B cell (primary cell): ENCODE measurements around the gene DCLK1. TPM values are rescaled to one million over a fixed set of nuclear protein-coding genes. Genes with fewer than 3 reads are reported as not detected.

ENCODE experiments used
- ATAC-seq: fragments of 200-7000 bp; cut with Tn5 transposase; one replicate; pipeline ENCODE4 v1.10.0; 2021; ENCODE audit warnings: low read depth, mild to moderate bottlenecking, moderate number of reproducible peaks, moderate library complexity
- CTCF ChIA-PET: fragments of 350-600 bp; sonication (Branson Sonifier 250); formaldehyde crosslinking; loops from one replicate; lab custom pipeline; 2021; ENCODE audit warnings: antibody characterized with exemption, inconsistent platforms; lab: Charles Lee
- POLR2A ChIA-PET: fragments of 350-600 bp; sonication (Branson Sonifier 250); formaldehyde crosslinking; loops from one replicate; lab custom pipeline; 2021; ENCODE audit warnings: antibody characterized with exemption; lab: Charles Lee
- DNase-seq: peaks from one replicate; pipeline ENCODE4 v3.0.0; 2013
- H2AFZ ChIP-seq: 2 replicates; pipeline ENCODE4 v1.6.1; 2012; ENCODE audit warnings: mild to moderate bottlenecking, low read depth, low read length; ENCODE audit not compliant: insufficient read depth, poor library complexity, severe bottlenecking
- H3K27ac ChIP-seq, 2 donors: 1 replicate in 1 of 2; 2 replicates in 1 of 2; pipeline ENCODE4 v1.5.1; 2012 to 2013; ENCODE audit warnings: low read length in 2 of 2, mild to moderate bottlenecking in 2 of 2, moderate library complexity in 1 of 2
- H3K27me3 ChIP-seq, 4 experiments: fragments of 200-600 bp in 1 of 4; sonication (generic) in 1 of 4; replicated peaks in 1 of 4; 1 replicate in 2 of 4; 2 replicates in 2 of 4; pipeline versions ENCODE4 v1.6.1 to v1.7.0; 2013 to 2016; ENCODE audit warnings: low read length in 3 of 4, mild to moderate bottlenecking in 2 of 4, mixed read lengths in 1 of 4, moderate library complexity in 1 of 4; ENCODE audit not compliant: insufficient read depth in 4 of 4, control insufficient read depth in 3 of 4; ENCODE audit errors: control extremely low read depth in 1 of 4
- H3K36me3 ChIP-seq, 2 experiments: replicated peaks in 1 of 2; 1 replicate in 1 of 2; 2 replicates in 1 of 2; pipeline versions ENCODE4 v1.6.1 to v1.7.1; 2013; ENCODE audit warnings: low read length in 1 of 2; ENCODE audit not compliant: insufficient read depth in 2 of 2, control insufficient read depth in 1 of 2; ENCODE audit errors: control extremely low read depth in 1 of 2, extremely low read depth in 1 of 2
- H3K4me1 ChIP-seq, 2 donors: fragments of 200-600 bp in 1 of 2; sonication (generic) in 1 of 2; 1 replicate in 1 of 2; 2 replicates in 1 of 2; pipeline versions ENCODE4 v1.5.1 to v1.6.1; 2013 to 2017; ENCODE audit warnings: low read length in 2 of 2; ENCODE audit not compliant: control insufficient read depth in 2 of 2, insufficient read depth in 2 of 2
- H3K4me2 ChIP-seq: replicated peaks from 2 replicates; pipeline ENCODE3; 2012; ENCODE audit warnings: mild to moderate bottlenecking, low read depth, low read length; ENCODE audit not compliant: poor library complexity, severe bottlenecking
- H3K4me3 ChIP-seq, 5 experiments: fragments of 200-600 bp in 1 of 5; sonication (generic) in 1 of 5; 1 replicate in 3 of 5; 2 replicates in 2 of 5; pipeline versions ENCODE4 v1.5.1 to v1.7.0; 2011 to 2016; ENCODE audit warnings: low read length in 4 of 5, mild to moderate bottlenecking in 4 of 5, low read depth in 2 of 5, control low read depth in 1 of 5, moderate library complexity in 1 of 5; ENCODE audit not compliant: insufficient read depth in 1 of 5; ENCODE audit errors: control extremely low read depth in 1 of 5, extremely low read depth in 1 of 5
- H3K79me2 ChIP-seq: fragments of 200-600 bp; sonication (generic); one replicate; pipeline ENCODE4 v1.6.0; 2016; ENCODE audit warnings: low read length; ENCODE audit not compliant: control insufficient read depth, insufficient read depth
- H3K9ac ChIP-seq: fragments of 200-600 bp; sonication (generic); 2 replicates; pipeline ENCODE4 v1.6.1; 2017; ENCODE audit warnings: mild to moderate bottlenecking, low read length, moderate library complexity
- H3K9me3 ChIP-seq, 3 donors: one replicate each; pipeline versions ENCODE4 v1.6.1 to v1.7.1; 2013; ENCODE audit warnings: low read length in 2 of 3; ENCODE audit not compliant: control insufficient read depth in 2 of 3, insufficient read depth in 1 of 3; ENCODE audit errors: control extremely low read depth in 1 of 3
- H4K20me1 ChIP-seq: 2 replicates; pipeline ENCODE4 v1.6.0; 2012; ENCODE audit warnings: mild to moderate bottlenecking, low read length; ENCODE audit not compliant: insufficient read depth, control insufficient read depth, poor library complexity, severe bottlenecking
- H3K27ac Mint-ChIP-seq: one replicate; pipeline ENCODE4 v1.8.0; 2021; ENCODE audit warnings: mixed read lengths
- H3K27me3 Mint-ChIP-seq: one replicate; pipeline ENCODE4 v1.8.0; 2021; ENCODE audit warnings: mixed read lengths
- H3K4me1 Mint-ChIP-seq: one replicate; pipeline ENCODE4 v1.8.0; 2021; ENCODE audit warnings: mixed read lengths
- H3K4me3 Mint-ChIP-seq: one replicate; pipeline ENCODE4 v1.8.0; 2021; ENCODE audit warnings: mixed read lengths
- H3K9me3 Mint-ChIP-seq: one replicate; pipeline ENCODE4 v1.8.0; 2022; ENCODE audit warnings: mixed read lengths; ENCODE audit not compliant: insufficient read depth
- CTCF ChIP-seq: fragments of 200-600 bp; IDR thresholded peaks from one replicate; pipeline ENCODE4 v1.8.0; 2022; ENCODE audit warnings: antibody characterized with exemption, mild to moderate bottlenecking
- EZH2 ChIP-seq: IDR thresholded peaks from 2 replicates; pipeline ENCODE4 v1.6.1; 2012; ENCODE audit warnings: borderline replicate concordance, low read depth, mild to moderate bottlenecking, moderate library complexity, low read length; ENCODE audit not compliant: insufficient read depth, poor library complexity, severe bottlenecking
- WGBS: methylation state at CpG from one replicate; pipeline ENCODE4 v1.1.5; 2013; ENCODE audit warnings: missing lambda C conversion rate; ENCODE audit not compliant: insufficient coverage; 5-methylcytosine and 5-hydroxymethylcytosine counted together
- intact Hi-C: fragments of 100-400 bp; cut with micrococcal nuclease; formaldehyde crosslinking; loops from one replicate; pipeline ENCODE4 v1.10.0; 2022
- polyA plus RNA-seq: library from polyadenylated mRNA; depleted of rRNA; stranded (reverse); fragments of >200 nt; gene quantifications from 2 replicates; pipeline ENCODE4 v1.2.3, GENCODE V29; 2012
- total RNA-seq, 2 donors: library from RNA; stranded (reverse); fragments of 120-200 nt in 1 of 2; gene quantifications; 1 replicate in 1 of 2; 2 replicates in 1 of 2; pipeline versions ENCODE4 v1.2.3 to v1.2.4, GENCODE V29; 2013 to 2022

The DCLK1 gene
- total and polyA plus RNA-seq, 2 donors (not counting 1 experiment from before 2014, with no cell fraction given) = not detected

DNA sequence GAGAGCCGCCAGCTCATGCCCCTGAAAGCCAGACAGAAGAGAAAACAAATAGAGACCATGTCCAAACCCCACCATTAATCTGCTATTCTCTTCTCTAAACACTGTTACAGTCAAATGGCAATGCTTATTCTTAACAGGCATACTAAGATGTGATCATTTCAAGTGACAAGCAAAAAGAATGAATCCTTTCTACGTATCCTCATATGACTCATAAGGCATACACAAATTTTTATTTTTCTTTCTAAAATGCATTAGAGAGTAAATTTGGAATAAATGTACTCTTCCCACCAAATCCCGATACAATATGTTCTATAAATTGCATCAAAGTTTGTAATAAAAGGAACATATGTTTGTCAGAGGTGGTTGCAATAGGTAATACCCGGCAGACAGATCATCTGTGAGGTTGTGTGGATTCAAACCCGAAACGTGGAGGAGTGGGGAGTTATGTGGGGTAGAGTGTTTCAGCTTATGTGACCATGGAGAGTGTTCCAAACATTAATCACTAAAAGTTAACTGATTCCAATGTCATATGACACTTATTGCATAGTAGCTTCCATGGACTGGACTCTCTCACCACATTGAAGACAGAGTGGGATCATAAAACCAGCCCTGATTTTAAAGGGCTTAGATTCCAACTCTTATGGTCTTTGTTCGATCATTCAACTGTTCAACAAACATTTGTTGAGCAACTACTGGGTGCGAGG lies 213.1 kb downstream of the DCLK1 start:
- CTCF ChIA-PET = no interaction called here

More for the DNA sequence above, 213.1 kb downstream of the DCLK1 start:
- intact Hi-C loops = no loop called here
- Histone ChIP-seq H3K79me2 (no peaks in the 10 kb centered on the region), H3K4me3 (no peak overlapping the region), H3K4me2 (no peak overlapping the region), H3K27me3 (no peaks in the 10 kb centered on the region), H3K4me1 (no peaks in the 10 kb centered on the region), H4K20me1 (no peaks in the 10 kb centered on the region), H3K9me3 (no peaks in the 10 kb centered on the region), H3K36me3 (no peaks in the 10 kb centered on the region), H2AFZ (no peak overlapping the region), H3K9ac (no peak overlapping the region), H3K27ac (no peak overlapping the region)
- WGBS = 74% methylated on average over 2 of the region's 8 CpGs
- no peaks in the 10 kb centered on the region for H3K4me1 Mint-ChIP-seq
- no peak overlapping the region for H3K27ac Mint-ChIP-seq
- no peak for TF ChIP-seq EZH2
- no peak for TF ChIP-seq CTCF
- H3K9me3 Mint-ChIP-seq = no peaks in the 10 kb centered on the region
- POLR2A ChIA-PET = no interaction called here
- no peak overlapping the region for H3K4me3 Mint-ChIP-seq
- no peak for DNase-seq
- no peaks in the 10 kb centered on the region for H3K27me3 Mint-ChIP-seq
- ATAC-seq = no peak
